GM12878 (cell line): Measurements from ENCODE around the gene CNMD. TPM values are rescaled to one million over a fixed set of nuclear protein-coding genes. Genes with fewer than 3 reads are reported as not detected.

Experiments used
- ATAC-seq: fragments of 200-7000 bp; cut with Tn5 transposase; 3 replicates; pipeline ENCODE4 v1.9.1; 2020; ENCODE audit warnings: mild to moderate bottlenecking, moderate library complexity
- BruUV-seq: library from RNA; stranded (reverse); fragments of 400-500 nt; replicated peaks from 2 replicates; lab custom pipeline; 2021; lab: Mats Ljungman, UMichigan
- CTCF ChIA-PET: fragments of 300-600 bp; sonication (Branson Sonifier 250); formaldehyde crosslinking; extraction: SDS; loops from one replicate; lab custom pipeline; 2021; ENCODE audit warnings: inconsistent platforms; lab: Yijun Ruan, JAX
- POLR2A ChIA-PET: fragments of 350-600 bp; formaldehyde crosslinking; extraction: SDS; loops from one replicate; lab custom pipeline; 2021; ENCODE audit warnings: inconsistent platforms; lab: Charles Lee
- RAD21 ChIA-PET: fragments of 300-600 bp; sonication (Branson Sonifier 250); formaldehyde crosslinking; loops from one replicate; lab custom pipeline; 2023; ENCODE audit warnings: antibody characterized with exemption; ENCODE audit not compliant: unreplicated experiment; lab: Charles Lee
- SMC1A ChIA-PET: fragments of 300-600 bp; sonication (Branson Sonifier 250); formaldehyde crosslinking; loops from one replicate; lab custom pipeline; 2023; ENCODE audit not compliant: unreplicated experiment, uncharacterized antibody; lab: Charles Lee
- DNase-seq: peaks from one replicate; pipeline ENCODE4 v3.0.0-alpha.2; 2011; ENCODE audit warnings: low read depth, low spot score
- FAIRE-seq: peaks from 3 replicates; lab custom pipeline; 2011; peaks lifted over from hg19 to GRCh38; lab: Jason Lieb, UNC
- H2AFZ ChIP-seq: 2 replicates; pipeline ENCODE4 v1.6.0; 2011; ENCODE audit warnings: low read depth, low read length, control low read depth; ENCODE audit not compliant: control insufficient read depth
- H3K27ac ChIP-seq: 2 replicates; pipeline ENCODE4 v1.5.1; 2011; ENCODE audit warnings: control low read depth; ENCODE audit not compliant: control insufficient read depth, insufficient read depth
- H3K27me3 ChIP-seq, 2 experiments: replicated peaks in 1 of 2; 2 replicates each; pipeline versions ENCODE4 v1.6.0 to v1.6.1; 2011; ENCODE audit warnings: low read length in 1 of 2; ENCODE audit not compliant: control insufficient read depth in 2 of 2, insufficient read depth in 2 of 2
- H3K36me3 ChIP-seq, 2 experiments: 2 replicates each; pipeline ENCODE4 v1.5.1; 2011; ENCODE audit warnings: low read length in 1 of 2; ENCODE audit not compliant: control insufficient read depth in 2 of 2, insufficient read depth in 2 of 2
- H3K4me1 ChIP-seq: 2 replicates; pipeline ENCODE4 v1.6.1; 2011; ENCODE audit warnings: mild to moderate bottlenecking, low read length, moderate library complexity, mixed read lengths; ENCODE audit not compliant: control insufficient read depth, insufficient read depth
- H3K4me2 ChIP-seq: 2 replicates; pipeline ENCODE4 v1.6.0; 2011; ENCODE audit warnings: control low read depth; ENCODE audit not compliant: control insufficient read depth, insufficient read depth
- H3K4me3 ChIP-seq: fragments of 200-600 bp; sonication (generic); 2 replicates; pipeline ENCODE4 v1.5.1; 2016
- H3K79me2 ChIP-seq: 2 replicates; pipeline ENCODE4 v1.6.0; 2011; ENCODE audit warnings: low read length; ENCODE audit not compliant: control insufficient read depth, insufficient read depth
- H3K9ac ChIP-seq: 2 replicates; pipeline ENCODE4 v1.8.0; 2011; ENCODE audit warnings: low read length, control low read depth, mixed read lengths; ENCODE audit not compliant: control insufficient read depth, insufficient read depth
- H3K9me3 ChIP-seq: replicated peaks from 3 replicates; pipeline ENCODE4 v1.5.1; 2011; ENCODE audit warnings: mild to moderate bottlenecking, low read length; ENCODE audit not compliant: control insufficient read depth, insufficient read depth
- H4K20me1 ChIP-seq: 2 replicates; pipeline ENCODE4 v1.6.0; 2011; ENCODE audit not compliant: control insufficient read depth, insufficient read depth
- ATF3 ChIP-seq: IDR thresholded peaks from 2 replicates; pipeline ENCODE4 v1.6.1; 2011; ENCODE audit warnings: low read depth, mild to moderate bottlenecking, low read length, moderate library complexity, borderline replicate concordance; ENCODE audit errors: extremely low read depth
- BACH1 ChIP-seq: fragments of 450-650 bp; IDR thresholded peaks from 2 replicates; pipeline ENCODE4 v1.6.1; 2017; ENCODE audit warnings: mild to moderate bottlenecking, borderline replicate concordance
- CBX3 ChIP-seq: fragments of 200-600 bp; sonication (generic); IDR thresholded peaks from 2 replicates; pipeline ENCODE4 v1.6.1; 2016; ENCODE audit warnings: low read depth, borderline replicate concordance
- CREB1 ChIP-seq: IDR thresholded peaks from 2 replicates; pipeline ENCODE4 v1.6.1; 2012; ENCODE audit warnings: low read depth, mild to moderate bottlenecking, inconsistent platforms
- E2F4 ChIP-seq: IDR thresholded peaks from 2 replicates; pipeline ENCODE4 v1.6.1; 2012; ENCODE audit warnings: low read depth, low read length, improper control_type of control experiment
- EGR1 ChIP-seq, 2 experiments: IDR thresholded peaks; 1 replicate in 1 of 2; 2 replicates in 1 of 2; pipeline ENCODE4 v1.6.1; 2011 to 2012; ENCODE audit warnings: low read depth in 2 of 2, low read length in 2 of 2, borderline replicate concordance in 1 of 2, mild to moderate bottlenecking in 1 of 2, moderate library complexity in 1 of 2
- ESRRA ChIP-seq: IDR thresholded peaks from 2 replicates; pipeline ENCODE4 v1.6.1; 2012; ENCODE audit warnings: mild to moderate bottlenecking, low read length, improper control_type of control experiment
- HDAC6 ChIP-seq: fragments of 200-600 bp; sonication (generic); IDR thresholded peaks from one replicate; pipeline ENCODE4 v1.8.0; 2017; ENCODE audit warnings: antibody characterized with exemption; ENCODE audit not compliant: unreplicated experiment
- IKZF1 ChIP-seq: fragments of 450-650 bp; conservative IDR thresholded peaks from 2 replicates; pipeline ENCODE4 v1.6.1; 2017; ENCODE audit warnings: antibody characterized with exemption, mild to moderate bottlenecking
- IRF3 ChIP-seq: fragments of 450-650 bp; IDR thresholded peaks from 2 replicates; pipeline ENCODE4 v1.6.1; 2014; ENCODE audit warnings: mild to moderate bottlenecking
- IRF4 ChIP-seq: IDR thresholded peaks from 2 replicates; pipeline ENCODE4 v1.6.1; 2011; ENCODE audit warnings: low read depth, low read length
- NFIC ChIP-seq: IDR thresholded peaks from 2 replicates; pipeline ENCODE4 v1.6.1; 2012; ENCODE audit warnings: low read depth, mild to moderate bottlenecking, inconsistent platforms, low read length, moderate library complexity
- NFYB ChIP-seq: IDR thresholded peaks from 2 replicates; pipeline ENCODE4 v1.6.1; 2011; ENCODE audit warnings: low read depth, mild to moderate bottlenecking, low read length, improper control_type of control experiment, moderate library complexity; ENCODE audit not compliant: insufficient read depth
- NR2F1 ChIP-seq: fragments of 450-650 bp; conservative IDR thresholded peaks from 2 replicates; pipeline ENCODE4 v1.6.1; 2017; ENCODE audit warnings: mild to moderate bottlenecking
- RAD21 ChIP-seq: IDR thresholded peaks from 2 replicates; pipeline ENCODE4 v1.6.1; 2011; ENCODE audit warnings: mild to moderate bottlenecking, low read depth, low read length, moderate library complexity; ENCODE audit not compliant: insufficient read depth
- SIN3A ChIP-seq: IDR thresholded peaks from 2 replicates; pipeline ENCODE4 v1.6.1; 2012; ENCODE audit warnings: low read depth, low read length, improper control_type of control experiment
- TCF12 ChIP-seq: IDR thresholded peaks from 2 replicates; pipeline ENCODE4 v1.6.1; 2011; ENCODE audit warnings: low read depth, mild to moderate bottlenecking, low read length
- USF1 ChIP-seq: IDR thresholded peaks from 2 replicates; pipeline ENCODE4 v1.6.1; 2011; ENCODE audit warnings: borderline replicate concordance, low read depth, mild to moderate bottlenecking, moderate library complexity, mixed read lengths, low read length; ENCODE audit not compliant: insufficient read depth; ENCODE audit errors: extremely low read length
- WGBS: methylation state at CpG from one replicate; pipeline ENCODE4 v1.1.6; 2016; ENCODE audit warnings: low lambda C conversion rate; ENCODE audit not compliant: insufficient replicate concordance, insufficient coverage; ENCODE audit errors: missing lambda C conversion rate; 5-methylcytosine and 5-hydroxymethylcytosine counted together
- in situ Hi-C: fragments of 300-500 bp; cut with MboI; formaldehyde crosslinking; loops from 9 replicates; pipeline ENCODE4 v1.14.3; 2018; ENCODE audit warnings: mixed read lengths
- intact Hi-C: fragments of 100-400 bp; cut with micrococcal nuclease; formaldehyde crosslinking; loops from one replicate; pipeline ENCODE4 v1.14.2; 2022; ENCODE audit not compliant: unreplicated experiment
- polyA plus RNA-seq, 11 experiments: library from polyadenylated mRNA; depleted of rRNA in 4 of 11; unstranded in 6 of 11; stranded (reverse) in 5 of 11; fragments of >200 nt; fragmentation: Nextera tagmentation in 4 of 11; fragmentation: Illumina TruSeq in 1 of 11; extraction: Ambion mirVana in 4 of 11; extraction: Trizol in 1 of 11; gene quantifications; 1 replicate in 1 of 11; 2 replicates in 10 of 11; pipeline versions ENCODE4 v1.2.1 to v1.2.3, GENCODE V29; 2011 to 2016; ENCODE audit warnings: inconsistent platforms in 2 of 11, missing spikeins in 2 of 11, low read depth in 1 of 11
- total RNA-seq, 4 experiments: library from RNA; depleted of rRNA in 3 of 4; stranded (reverse); fragments of >200 nt in 3 of 4; fragmentation: Illumina TruSeq in 1 of 4; extraction: Trizol in 1 of 4; gene quantifications; 2 replicates each; pipeline versions ENCODE4 v1.2.1 to v1.2.3, GENCODE V29; 2013 to 2021

The CNMD gene
- total and polyA plus RNA-seq, 10 of the 15 experiments (the other 5 are each of a cell fraction or from before 2014, with no cell fraction given), result 0.31 to 1.6 (median 0.73) TPM

- TF ChIP-seq IRF4 (no peak), HDAC6 (no peak), CREB1 (no peak), USF1 (no peak), IKZF1 (no peak), ESRRA (no peak)
Observed at GRCh38 chr13:52783943-52784342, 44.3 kb upstream of the CNMD start (continued).

- H3K9ac ChIP-seq, result no peak overlapping the region
- ATAC-seq, result no peak
- no peaks in the 10 kb centered on the region for H4K20me1 ChIP-seq
- no peaks in the 10 kb centered on the region for H3K9me3 ChIP-seq
- H3K4me1 ChIP-seq, result no peaks in the 10 kb centered on the region
- RAD21 ChIA-PET, result interaction anchor here (0.8 to 3.1 kb wide), 12 partner anchors 10 to 118 kb away, joined by 3 to 15 read pairs (median 4); no protein-coding TSS in a partner anchor
- intact Hi-C loops (no loop called here), in situ Hi-C loops (no loop called here)
- no peak overlapping the region for H3K4me3 ChIP-seq
- no peaks in the 10 kb centered on the region for H3K36me3 ChIP-seq
- H3K79me2 ChIP-seq, result no peaks in the 10 kb centered on the region
- SMC1A ChIA-PET, result interaction anchor here (0.7 to 4.4 kb wide), 14 partner anchors 9 to 126 kb away, joined by 3 to 18 read pairs (median 4); no protein-coding TSS in a partner anchor
- no TSS peak for BruUV-seq
- peak; percentile 44 for FAIRE-seq
- CTCF ChIA-PET, result interaction anchor here (0.6 to 2.9 kb wide), 10 partner anchors 10 to 877 kb away, joined by 3 to 14 read pairs (median 4); no protein-coding TSS in a partner anchor
- 24% methylated on average over 9 of the region's 9 CpGs for WGBS
- POLR2A ChIA-PET, result interaction anchor here (0.6 to 0.8 kb wide), 2 partner anchors 11 to 91 kb away, joined by 4 read pairs; no protein-coding TSS in a partner anchor
- no peak overlapping the region for H3K27ac ChIP-seq
- no peak overlapping the region for H2AFZ ChIP-seq
- H3K27me3 ChIP-seq, result peaks cover 0 to 15% of the 10 kb centered on the region in 2 experiments; a peak in 1 of 4 replicates
- no peak overlapping the region for H3K4me2 ChIP-seq
- no peak for DNase-seq
- TF ChIP-seq BACH1 (no peak), IRF3 (no peak), NR2F1 (no peak), SIN3A (no peak), CBX3 (no peak), HDAC6 (no peak), TCF12 (no peak), NFYB (no peak), E2F4 (no peak), NFIC (no peak), ATF3 (no peak), CREB1 (no peak), RAD21 (no peak), EGR1 (IDR thresholded peaks at IDR 0.05; ENCODE audit: borderline replicate concordance in 1 of 2, low read depth in 2 of 2, low read length in 2 of 2) (no peak)
Observed at GRCh38 chr13:52782471-52783448, 43.1 kb upstream of the CNMD start.
